ENCODE measurements around the gene QRFP. TPM values are rescaled to one million over a fixed set of nuclear protein-coding genes. Genes with fewer than 3 reads are reported as not detected.
A peak's percentile ranks its signal among the peaks of the same experiment; 100 is the strongest.

The QRFP gene
- total RNA-seq, 4 donors from 2014 or later, result not detected

DNA sequence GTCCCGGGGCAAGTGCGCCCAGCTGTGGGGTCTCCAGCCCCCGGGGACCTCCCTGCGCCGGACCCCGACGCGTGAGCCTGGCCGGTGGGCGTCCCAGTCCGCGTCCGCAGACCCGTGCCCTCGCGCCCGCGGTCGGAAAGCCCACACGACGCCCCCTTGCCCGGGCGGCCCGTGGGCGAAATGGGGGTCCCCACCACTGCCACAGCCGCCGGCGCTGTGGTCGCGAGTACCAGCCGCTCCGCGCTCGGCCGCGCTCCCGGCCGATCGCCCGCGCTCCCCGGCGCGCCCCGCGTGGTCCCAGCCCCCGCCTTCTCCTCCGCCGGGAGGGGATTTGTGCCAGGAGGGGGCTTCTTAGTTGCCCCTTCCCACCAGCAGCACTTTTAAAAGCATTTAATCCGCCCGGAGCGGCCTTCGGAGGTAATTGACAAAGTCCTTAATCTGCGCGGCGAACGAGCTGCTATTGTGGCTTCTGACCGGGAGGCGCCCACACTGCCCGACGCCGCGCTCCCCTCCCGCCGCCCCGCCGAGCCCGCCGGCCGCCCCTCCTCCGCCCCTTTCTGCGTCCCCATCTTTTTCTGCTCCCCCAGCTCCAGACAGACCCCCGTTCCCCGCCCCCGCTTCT is 42.9 kb upstream of the QRFP start:
- peak overlapping the region; percentile 17 to 49 for H3K4me3 ChIP-seq
- peaks cover 90% of the 10 kb centered on the region for H3K27me3 ChIP-seq
- no peak for ATAC-seq
- no peaks in the 10 kb centered on the region for H3K36me3 ChIP-seq
- peaks cover 0 to 57% (median 29%) of the 10 kb centered on the region in 3 donors for H3K4me1 ChIP-seq
- TF ChIP-seq POLR2A (IDR thresholded peaks at IDR 0.05) (no peak), EP300 (IDR thresholded peaks at IDR 0.05) (no peak), POLR2AphosphoS5 (IDR thresholded peaks at IDR 0.05) (no peak)
- TF ChIP-seq, protein P1, sequence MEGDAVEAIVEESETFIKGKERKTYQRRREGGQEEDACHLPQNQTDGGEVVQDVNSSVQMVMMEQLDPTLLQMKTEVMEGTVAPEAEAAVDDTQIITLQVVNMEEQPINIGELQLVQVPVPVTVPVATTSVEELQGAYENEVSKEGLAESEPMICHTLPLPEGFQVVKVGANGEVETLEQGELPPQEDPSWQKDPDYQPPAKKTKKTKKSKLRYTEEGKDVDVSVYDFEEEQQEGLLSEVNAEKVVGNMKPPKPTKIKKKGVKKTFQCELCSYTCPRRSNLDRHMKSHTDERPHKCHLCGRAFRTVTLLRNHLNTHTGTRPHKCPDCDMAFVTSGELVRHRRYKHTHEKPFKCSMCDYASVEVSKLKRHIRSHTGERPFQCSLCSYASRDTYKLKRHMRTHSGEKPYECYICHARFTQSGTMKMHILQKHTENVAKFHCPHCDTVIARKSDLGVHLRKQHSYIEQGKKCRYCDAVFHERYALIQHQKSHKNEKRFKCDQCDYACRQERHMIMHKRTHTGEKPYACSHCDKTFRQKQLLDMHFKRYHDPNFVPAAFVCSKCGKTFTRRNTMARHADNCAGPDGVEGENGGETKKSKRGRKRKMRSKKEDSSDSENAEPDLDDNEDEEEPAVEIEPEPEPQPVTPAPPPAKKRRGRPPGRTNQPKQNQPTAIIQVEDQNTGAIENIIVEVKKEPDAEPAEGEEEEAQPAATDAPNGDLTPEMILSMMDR (IDR thresholded peaks at IDR 0.05), result no peak
- H3K27ac ChIP-seq, result no peak overlapping the region
- H3K9me3 ChIP-seq, result no peaks in the 10 kb centered on the region
- WGBS, 2 donors (ENCODE audit: low coverage in 1 of 2), result 0% methylated on average over 1 of the region's 75 CpGs

DNA sequence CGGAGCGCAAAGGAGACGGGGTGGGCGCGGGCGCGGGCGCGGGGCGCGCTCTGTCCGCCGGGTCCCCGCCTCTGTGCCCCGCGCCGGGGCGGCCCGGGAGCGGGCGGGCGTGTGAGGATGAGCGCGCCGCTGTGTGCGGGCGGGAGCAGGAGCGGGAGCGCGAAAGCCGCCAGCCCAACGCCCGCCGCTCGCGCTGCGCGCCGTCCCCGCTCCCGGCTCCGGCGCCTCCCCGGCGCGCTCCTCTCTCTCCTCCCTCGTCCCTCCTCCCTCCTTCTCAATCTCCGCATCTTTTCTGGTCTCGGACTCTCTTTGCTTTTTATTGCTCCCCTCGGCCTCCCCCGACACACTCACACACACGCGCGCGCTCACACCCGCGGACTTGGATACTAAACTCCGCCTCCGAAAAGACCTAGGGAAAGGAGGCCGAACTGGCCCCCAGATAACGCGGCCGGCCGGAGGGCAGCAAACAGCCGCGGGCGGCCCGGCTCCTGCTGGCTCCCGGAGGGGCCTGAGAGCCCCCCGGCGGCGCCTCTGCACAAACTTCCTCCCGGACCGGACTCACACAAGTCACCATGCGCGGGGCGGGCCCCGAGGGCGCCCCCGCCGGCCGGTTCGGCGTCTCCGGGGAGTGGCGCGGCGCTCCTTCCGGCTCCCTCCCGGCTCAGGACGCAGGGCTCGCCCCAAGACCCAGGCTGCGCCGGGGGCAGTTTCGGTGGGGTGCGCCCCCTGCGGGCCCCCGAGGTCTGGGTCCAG is 42.2 kb upstream of the QRFP start, which contains the start of gene FIBCD1:
FIBCD1 (minus strand) TSS at position 596 of the 753 bp plus-strand sequence. CDS start 640 bp downstream, outside the sequence.
- Histone ChIP-seq H3K27me3 (peaks cover 97% of the 10 kb centered on the region), H3K36me3 (no peaks in the 10 kb centered on the region), H3K27ac (no peak within 1 kb of the TSS), H3K4me1 (peaks cover 0 to 63% (median 29%) of the 10 kb centered on the region in 3 donors), H3K9me3 (no peaks in the 10 kb centered on the region), H3K4me3 (peak within 1 kb of the TSS; percentile 17 to 49)
- ATAC-seq, result no peak
- 0% methylated on average over 13 of the region's 98 CpGs; no CpG with 5 or more reads in 1 of the 2 donors for WGBS, 2 donors (ENCODE audit: low coverage in 1 of 2)
- TF ChIP-seq, protein P1 (IDR thresholded peaks at IDR 0.05), result peak in 2 of 4 experiments; percentile 15 to 42
- no peak for TF ChIP-seq EP300 (IDR thresholded peaks at IDR 0.05)

DNA sequence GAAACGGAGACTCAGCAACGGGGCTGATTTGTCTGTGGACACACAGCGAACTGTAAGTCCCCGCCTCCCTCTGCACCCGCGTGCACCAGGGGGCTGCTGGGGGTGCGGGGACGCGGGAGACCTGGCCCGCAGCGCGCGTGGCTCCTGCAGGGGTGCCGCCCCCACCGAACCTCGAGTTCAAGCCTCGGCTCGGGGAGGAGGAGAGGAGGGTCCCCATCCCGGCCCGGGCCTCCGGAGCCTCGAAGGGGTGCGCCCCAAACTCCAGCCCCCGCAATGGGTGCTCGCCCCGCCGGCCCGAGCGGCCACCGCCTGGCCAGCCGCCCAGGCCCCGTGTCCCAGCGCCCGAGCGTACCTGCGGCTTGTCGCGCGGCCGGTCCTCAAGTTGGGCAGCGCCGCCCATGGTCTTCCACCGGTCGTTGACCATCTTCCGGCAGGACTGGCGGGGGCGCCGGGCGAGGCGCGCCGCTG is 41.6 kb upstream of the QRFP start:
- Histone ChIP-seq H3K27ac (no peak overlapping the region), H3K27me3 (peaks cover 100% of the 10 kb centered on the region), H3K9me3 (no peaks in the 10 kb centered on the region), H3K4me3 (peak overlapping the region in 1 of 2 donors; percentile 49), H3K4me1 (peaks cover 0 to 69% (median 29%) of the 10 kb centered on the region in 3 donors), H3K36me3 (no peaks in the 10 kb centered on the region)
- TF ChIP-seq POLR2AphosphoS5 (IDR thresholded peaks at IDR 0.05) (no peak), POLR2A (IDR thresholded peaks at IDR 0.05) (no peak), EP300 (IDR thresholded peaks at IDR 0.05) (no peak)
- TF ChIP-seq, protein P1 (IDR thresholded peaks at IDR 0.05), result no peak
- WGBS, 2 donors (ENCODE audit: low coverage in 1 of 2), result 20% methylated on average over 1 of the region's 52 CpGs; no CpG with 5 or more reads in 1 of the 2 donors
- ATAC-seq, result no peak

DNA sequence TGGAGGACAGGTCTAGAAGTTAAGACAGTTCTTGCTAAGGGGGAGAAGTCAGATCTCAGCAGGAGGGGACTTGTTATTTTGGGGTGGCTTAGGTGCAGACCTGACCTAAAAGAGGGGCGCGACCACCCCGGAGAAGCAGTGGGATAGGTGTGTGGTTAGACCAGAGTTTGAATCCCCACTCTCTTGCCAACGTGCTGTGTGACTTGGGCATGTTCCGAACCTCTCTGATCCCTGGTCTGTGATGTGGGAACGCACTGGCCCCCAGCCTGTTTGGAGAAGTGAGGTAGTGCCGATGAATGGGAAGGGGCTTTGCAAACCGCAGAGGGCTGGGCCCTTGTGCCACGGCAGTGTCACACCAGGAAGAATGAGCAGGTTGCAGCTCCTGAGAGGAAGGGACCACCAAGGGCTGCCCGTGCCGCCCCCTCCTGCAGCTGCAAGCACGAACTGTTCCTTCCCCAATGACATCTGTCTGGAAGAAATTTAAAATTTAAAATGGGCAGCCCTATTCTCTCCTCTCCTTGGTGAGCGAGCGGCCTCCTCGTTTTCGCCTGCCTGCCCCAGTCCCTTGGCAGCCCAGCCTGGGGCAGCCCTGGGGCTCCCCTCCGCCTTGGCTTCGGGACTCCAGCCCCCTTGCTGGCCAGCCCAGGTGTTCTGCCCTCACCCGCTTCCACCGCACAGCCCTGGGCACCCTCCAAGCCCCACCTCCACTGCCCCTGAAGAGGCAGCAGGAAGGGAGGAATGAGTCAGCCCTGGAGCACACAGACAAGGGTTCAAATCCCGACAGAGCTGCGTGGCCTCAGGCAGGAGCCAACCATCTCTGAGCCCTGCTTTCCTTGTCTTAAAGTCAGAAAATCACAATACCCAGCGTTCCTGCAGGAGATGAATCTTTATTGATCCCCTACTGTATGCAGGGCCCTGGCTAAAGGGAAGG is 40.8 kb upstream of the QRFP start:
- Histone ChIP-seq H3K27ac (no peak overlapping the region), H3K4me1 (peaks cover 0 to 78% (median 29%) of the 10 kb centered on the region in 3 donors), H3K27me3 (peaks cover 100% of the 10 kb centered on the region), H3K36me3 (no peaks in the 10 kb centered on the region), H3K4me3 (peak overlapping the region in 1 of 2 donors; percentile 49), H3K9me3 (no peaks in the 10 kb centered on the region)
- ATAC-seq, result no peak
- TF ChIP-seq POLR2AphosphoS5 (IDR thresholded peaks at IDR 0.05) (no peak), POLR2A (IDR thresholded peaks at IDR 0.05) (no peak), EP300 (IDR thresholded peaks at IDR 0.05) (no peak)
- TF ChIP-seq, protein P1 (IDR thresholded peaks at IDR 0.05), result no peak
- 60% methylated on average over 2 to 7 of the region's 23 CpGs for WGBS, 2 donors (ENCODE audit: low coverage in 1 of 2)

Data from gastroesophageal sphincter (tissue), 4 donors.